GM12892 (cell line): ENCODE measurements around the gene TXNRD1.
A peak's percentile ranks its signal among the peaks of the same experiment; 100 is the strongest.
"Not testable (repeated sequence)": the region's sequence is repeated elsewhere in the genome, so short reads cannot be mapped to it uniquely, and the experiment has no call there.

Experiments
- DNase-seq: peaks from one replicate; pipeline ENCODE4 v3.0.0; 2011; ENCODE audit not compliant: insufficient read length
- FAIRE-seq: peaks from 2 replicates; lab custom pipeline; 2011; peaks lifted over from hg19 to GRCh38; lab: Jason Lieb, UNC
- POLR2A ChIP-seq: IDR thresholded peaks from 2 replicates; pipeline ENCODE4 v1.6.1; 2011; ENCODE audit warnings: low read depth, low read length, control low read depth
- POLR2AphosphoS5 ChIP-seq: IDR thresholded peaks from 2 replicates; pipeline ENCODE4 v1.6.1; 2011; ENCODE audit warnings: low read depth, low read length, control low read depth
- TAF1 ChIP-seq: IDR thresholded peaks from 2 replicates; pipeline ENCODE4 v1.6.1; 2011; ENCODE audit warnings: low read depth, mild to moderate bottlenecking, control low read depth, low read length, borderline replicate concordance

TXNRD1 gene

DNA sequence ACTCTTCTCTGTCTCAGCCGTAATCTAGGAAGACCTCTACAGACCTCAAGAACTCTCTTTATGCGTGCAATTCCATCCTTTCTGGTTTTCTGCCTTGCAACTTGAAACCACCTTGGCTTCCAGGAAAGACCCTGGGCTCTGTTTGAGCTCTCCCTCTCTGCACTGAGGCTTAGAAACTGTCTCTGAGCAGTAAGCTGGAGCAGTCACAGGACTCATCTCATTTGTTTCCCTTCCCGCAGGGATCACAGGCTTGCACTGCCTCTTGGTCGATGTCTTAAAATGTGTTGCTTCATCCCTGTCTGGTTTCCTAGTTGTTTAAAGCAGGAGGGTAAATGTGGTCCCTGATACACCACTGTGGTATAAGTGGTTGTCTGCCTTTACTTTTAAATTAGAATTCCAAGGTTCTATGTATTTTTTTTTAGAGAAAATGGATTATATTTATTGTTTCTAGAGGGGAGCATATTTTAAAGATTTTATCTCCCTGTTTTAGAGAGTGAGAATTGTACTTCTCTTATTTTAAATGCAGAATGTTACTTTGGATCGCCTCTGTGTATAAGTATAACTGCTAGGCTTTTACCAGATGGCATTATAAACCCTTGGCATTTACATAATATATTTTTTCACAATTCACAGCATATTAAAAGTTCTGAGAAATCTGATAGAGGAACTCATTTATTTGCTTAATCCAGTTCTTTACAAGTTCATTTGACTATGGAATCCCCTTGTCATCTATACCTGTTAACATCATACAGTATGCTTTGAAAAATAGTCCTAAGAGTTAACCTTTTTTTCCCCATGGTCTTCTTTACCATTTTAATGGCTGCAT, 114.3 kb downstream of the TXNRD1 start:
- TF ChIP-seq POLR2AphosphoS5 (no peak), POLR2A (no peak), TAF1 (no peak)
- FAIRE-seq (no peak), DNase-seq (no peak)

GRCh38 chr12:104331376-104331775, 115.8 kb downstream of the TXNRD1 start:
- TF ChIP-seq POLR2AphosphoS5 (no peak), TAF1 (no peak), POLR2A (no peak)
- no peak for FAIRE-seq
- DNase-seq = no peak

- DNase-seq, FAIRE-seq: not testable (repeated sequence)
These were observed 116.7 kb downstream of the TXNRD1 start for GRCh38 chr12:104332273-104332672.

DNA sequence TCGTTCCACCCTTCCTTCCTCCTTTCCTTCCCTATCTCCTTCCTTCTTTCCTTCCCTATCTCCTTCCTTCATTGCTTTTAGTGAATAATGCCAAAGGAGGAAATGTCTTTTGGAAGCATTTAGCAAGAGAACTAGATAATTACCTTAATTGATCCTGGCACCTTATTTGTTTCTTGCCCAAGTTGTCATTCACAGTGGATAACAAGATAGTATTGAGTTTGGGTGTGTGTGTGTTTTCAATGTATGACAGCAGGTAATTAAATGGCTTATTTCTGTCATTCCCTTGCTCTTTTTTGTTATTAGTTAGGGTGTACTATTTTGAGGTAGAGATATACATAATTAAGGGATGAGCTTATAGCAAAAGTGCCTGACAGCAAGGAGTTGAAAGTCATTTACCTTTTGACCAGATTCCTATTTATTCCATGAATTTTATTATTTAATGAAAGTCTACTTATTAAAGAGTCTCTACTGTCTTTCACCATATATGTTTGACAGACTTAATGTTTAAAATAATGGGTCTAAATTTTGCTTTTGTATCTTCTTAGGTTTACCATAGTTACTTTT, 118.2 kb downstream of the TXNRD1 start:
- DNase-seq (no peak), FAIRE-seq (no peak)

DNA sequence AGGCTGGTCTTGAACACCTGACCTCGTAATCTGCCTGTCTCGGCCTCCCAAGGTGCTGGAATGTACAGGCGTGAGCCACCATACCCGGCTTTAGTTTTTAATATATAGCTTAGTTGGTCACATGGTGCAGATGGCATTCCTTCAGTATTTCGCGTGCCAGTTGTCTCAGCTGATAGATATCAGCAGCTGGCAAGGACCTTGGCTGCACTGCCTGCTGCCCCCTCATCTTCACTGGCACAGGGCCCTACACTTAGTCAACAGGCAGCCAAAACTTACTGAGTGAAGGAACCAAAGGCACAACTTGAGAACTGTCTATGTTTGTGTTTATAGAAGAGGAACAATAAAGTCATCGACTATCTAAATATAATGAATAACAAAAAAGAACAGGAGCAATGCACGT, 119.0 kb downstream of the TXNRD1 start:
- no peak for DNase-seq
- peak; percentile 9 for FAIRE-seq
- TF ChIP-seq TAF1 (no peak), POLR2AphosphoS5 (no peak), POLR2A (no peak)

More for the DNA sequence above, 118.2 kb downstream of the TXNRD1 start:
- TF ChIP-seq POLR2AphosphoS5 (no peak), TAF1 (no peak), POLR2A (no peak)

GRCh38 chr12:104336115-104336514, 120.5 kb downstream of the TXNRD1 start:
- no peak for FAIRE-seq
- DNase-seq = no peak
- no peak for TF ChIP-seq POLR2A
- TF ChIP-seq POLR2AphosphoS5 = no peak
- no peak for TF ChIP-seq TAF1

GRCh38 chr12:104337030-104337558, 121.5 kb downstream of the TXNRD1 start:
- TF ChIP-seq POLR2A (no peak), POLR2AphosphoS5 (no peak), TAF1 (no peak)
- no peak for DNase-seq
- FAIRE-seq = no peak

DNA sequence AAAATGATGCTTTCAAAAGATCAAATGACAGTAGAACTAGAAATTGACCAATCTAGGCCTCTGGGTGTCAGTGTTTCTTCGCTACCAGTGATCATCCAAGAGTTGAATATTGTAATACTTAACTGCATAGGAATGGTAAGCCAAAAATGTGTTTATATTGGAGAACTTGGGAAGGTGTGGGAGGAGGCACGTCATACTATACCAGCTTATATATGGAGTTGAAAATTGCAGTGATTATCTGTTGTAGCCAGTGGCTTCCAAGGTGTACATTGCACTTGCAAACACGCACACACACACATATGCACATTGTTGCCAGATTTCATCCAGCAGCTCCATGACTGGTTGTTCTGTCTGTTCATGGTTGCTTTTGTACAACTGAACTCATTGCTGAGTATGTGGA, 124.1 kb downstream of the TXNRD1 start:
- FAIRE-seq (no peak), DNase-seq (no peak)
- TF ChIP-seq POLR2AphosphoS5 (no peak), POLR2A (no peak), TAF1 (no peak)

GRCh38 chr12:104340177-104340576, 124.6 kb downstream of the TXNRD1 start:
- TF ChIP-seq POLR2AphosphoS5 (no peak), POLR2A (no peak), TAF1 (no peak)
- DNase-seq = no peak
- no peak for FAIRE-seq

DNA sequence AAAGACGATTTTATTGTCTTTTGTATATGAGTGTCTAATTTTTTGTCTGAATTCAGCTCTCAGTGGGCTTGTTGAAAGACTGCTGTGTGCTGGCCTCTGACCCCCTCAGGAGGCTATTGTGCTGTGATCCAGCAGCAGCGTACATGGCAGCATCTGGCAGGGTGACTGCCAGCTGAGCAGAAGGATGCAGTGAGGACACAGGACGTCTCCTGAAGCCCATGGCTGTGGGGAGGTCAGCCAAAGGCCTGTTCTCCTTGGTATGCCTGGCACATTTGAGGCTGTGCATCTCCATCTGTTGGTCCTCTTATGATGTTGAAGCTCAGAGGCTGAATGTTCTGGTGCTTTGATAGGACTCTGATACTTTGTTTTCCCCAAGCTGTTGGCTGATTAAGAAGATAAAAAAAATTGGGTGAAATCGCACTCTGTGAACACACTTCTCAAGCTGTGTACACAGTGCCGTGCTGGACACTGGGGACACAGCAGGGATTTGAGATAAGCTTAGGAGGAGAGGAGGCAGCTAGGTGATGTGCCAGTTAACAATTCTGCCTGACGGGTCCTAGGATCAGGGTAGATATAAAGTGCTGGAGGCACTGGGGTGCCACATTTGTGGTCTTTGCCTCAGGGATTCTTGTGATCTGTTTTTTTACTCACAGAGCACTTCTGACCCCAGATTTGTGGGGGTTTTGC, 125.5 kb downstream of the TXNRD1 start:
- DNase-seq (no peak), FAIRE-seq (no peak)
- TF ChIP-seq POLR2AphosphoS5 = no peak
- no peak for TF ChIP-seq TAF1
- no peak for TF ChIP-seq POLR2A

DNA sequence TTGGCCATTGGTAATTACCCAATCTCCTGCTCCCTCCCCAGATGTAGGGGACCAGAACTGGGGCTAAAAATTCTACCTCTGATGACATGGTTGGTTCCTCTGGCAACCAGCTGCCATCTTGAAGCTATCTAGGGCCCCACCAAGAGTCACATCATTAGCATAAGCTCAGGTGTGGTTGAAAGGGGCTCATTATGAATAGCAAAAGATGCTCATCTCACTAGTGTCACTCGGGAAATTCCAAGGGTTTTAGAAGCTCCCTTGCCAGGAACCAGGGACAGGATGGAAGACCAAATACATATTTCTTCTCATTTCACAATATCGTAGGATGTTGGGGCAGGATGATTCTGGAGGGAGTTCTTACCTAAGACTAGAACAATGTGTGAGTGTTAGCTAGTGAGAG, 126.6 kb downstream of the TXNRD1 start:
- no peak for FAIRE-seq
- TF ChIP-seq POLR2A (no peak), POLR2AphosphoS5 (no peak), TAF1 (no peak)
- no peak for DNase-seq

DNA sequence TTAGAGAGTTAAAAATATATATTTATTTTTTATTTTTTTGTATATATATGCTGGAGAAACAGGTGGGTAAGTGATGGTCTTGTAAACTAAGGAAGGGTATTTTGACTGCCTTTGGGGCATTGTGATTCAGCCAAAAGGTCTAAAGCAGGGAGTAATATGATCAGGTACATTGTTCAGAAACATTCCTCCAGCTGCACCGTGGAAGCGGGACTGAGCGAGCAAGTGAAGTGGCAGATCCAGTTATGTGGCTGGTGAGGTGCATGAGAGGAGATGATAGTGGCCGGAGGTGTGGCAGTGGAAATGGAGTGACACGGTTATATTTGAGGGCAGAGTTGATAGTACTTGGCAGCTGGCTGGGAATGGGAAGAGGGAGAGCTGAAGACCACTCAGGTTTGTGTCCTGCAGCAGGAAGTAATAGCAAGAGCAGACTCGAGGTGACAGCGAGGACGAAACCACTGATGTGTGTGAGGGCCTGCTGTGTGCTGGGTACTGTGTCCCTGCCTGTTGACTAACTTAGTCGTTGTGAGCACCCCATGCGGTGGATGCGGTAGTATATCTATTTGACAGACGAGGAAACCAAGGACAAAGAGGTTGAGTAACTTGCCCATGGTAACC, 127.2 kb downstream of the TXNRD1 start:
- TF ChIP-seq TAF1 (no peak), POLR2AphosphoS5 (no peak), POLR2A (no peak)
- FAIRE-seq (no peak), DNase-seq (no peak)

- DNase-seq (no peak), FAIRE-seq (no peak)
- TF ChIP-seq POLR2AphosphoS5 (no peak), POLR2A (no peak), TAF1 (no peak)
These were observed 129.1 kb downstream of the TXNRD1 start for GRCh38 chr12:104344682-104345081.
